GM19372 (cell line): ENCODE data around the gene OTUD5.
"Not testable (repeated sequence)": the region's sequence is repeated elsewhere in the genome, so short reads cannot be mapped to it uniquely, and the experiment has no call there.

Experiments used
- ATAC-seq: cut with Tn5 transposase; IDR thresholded peaks from one replicate; pipeline ENCODE4 v1.9.1; 2021; ENCODE audit warnings: mild to moderate bottlenecking, low read depth, moderate library complexity; ENCODE audit not compliant: unreplicated experiment

Gene OTUD5

DNA sequence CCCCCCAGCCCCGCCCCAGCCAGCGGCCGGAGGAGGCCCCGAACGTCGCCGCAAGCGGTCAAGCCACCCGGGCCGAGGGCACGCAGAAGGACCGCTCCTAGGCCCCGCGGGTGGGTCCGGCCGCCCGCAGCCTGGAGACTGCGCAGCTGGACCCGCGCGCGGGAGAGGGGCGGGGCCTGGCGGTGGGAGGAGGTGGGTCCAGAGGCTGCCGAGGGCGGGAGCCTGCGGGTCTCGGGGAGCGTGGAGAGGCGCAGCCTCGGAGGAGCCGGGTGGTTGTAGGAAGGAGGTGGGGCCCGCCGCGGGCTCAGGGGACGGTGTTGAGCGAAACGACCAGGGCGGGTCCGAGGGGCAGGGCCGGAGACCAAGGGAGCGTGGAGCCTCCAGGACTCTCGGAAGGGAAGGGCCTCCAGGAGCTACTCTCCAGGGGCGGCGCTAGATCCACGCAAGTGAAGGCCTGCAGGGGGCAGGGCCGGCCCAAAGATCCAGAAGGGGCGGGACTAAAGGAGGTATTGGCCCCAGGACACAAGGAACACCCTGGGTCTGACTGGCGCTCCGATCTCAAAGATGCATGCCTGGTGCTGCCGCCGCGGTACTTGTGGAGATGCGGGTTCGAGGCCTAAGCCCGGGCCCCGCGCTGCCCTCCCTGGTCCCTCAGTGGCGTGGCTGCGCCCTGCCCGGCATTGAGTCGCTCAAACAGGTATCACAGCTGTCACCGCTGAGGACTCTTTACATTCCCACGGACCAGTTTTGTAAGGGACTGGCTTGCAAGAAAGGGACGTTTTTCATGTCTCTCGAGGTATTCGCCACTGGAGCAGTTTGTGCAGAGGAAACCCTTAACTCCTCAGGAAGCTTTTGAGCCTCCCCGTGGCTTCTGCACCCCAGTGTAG, 65.8 kb downstream of the OTUD5 start:
- peak; percentile 82 for ATAC-seq

DNA sequence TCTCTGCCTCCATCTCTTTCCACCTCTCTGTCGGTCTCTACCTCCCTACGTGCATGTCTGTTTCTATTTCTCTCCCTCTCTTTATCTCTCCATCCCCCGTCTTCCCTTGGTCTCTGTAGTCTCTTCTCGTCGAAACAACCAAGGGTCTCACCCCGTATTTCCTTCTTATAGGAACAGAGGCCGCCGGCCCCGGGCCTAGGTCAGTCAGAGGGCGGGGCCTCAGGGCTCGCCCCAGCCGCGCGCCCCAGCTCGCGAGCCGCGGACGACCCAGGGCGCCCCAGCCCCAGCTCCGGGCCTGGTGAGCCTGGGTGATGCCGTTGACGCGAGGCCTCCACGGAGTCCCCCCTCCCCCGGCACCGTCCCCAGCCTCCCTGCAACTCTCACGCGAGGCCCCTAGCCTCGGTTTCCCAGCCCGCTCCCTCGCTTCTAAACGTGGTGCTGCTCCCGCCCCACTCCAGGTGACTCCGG, 66.4 kb downstream of the OTUD5 start:
- peak; percentile 34 for ATAC-seq

DNA sequence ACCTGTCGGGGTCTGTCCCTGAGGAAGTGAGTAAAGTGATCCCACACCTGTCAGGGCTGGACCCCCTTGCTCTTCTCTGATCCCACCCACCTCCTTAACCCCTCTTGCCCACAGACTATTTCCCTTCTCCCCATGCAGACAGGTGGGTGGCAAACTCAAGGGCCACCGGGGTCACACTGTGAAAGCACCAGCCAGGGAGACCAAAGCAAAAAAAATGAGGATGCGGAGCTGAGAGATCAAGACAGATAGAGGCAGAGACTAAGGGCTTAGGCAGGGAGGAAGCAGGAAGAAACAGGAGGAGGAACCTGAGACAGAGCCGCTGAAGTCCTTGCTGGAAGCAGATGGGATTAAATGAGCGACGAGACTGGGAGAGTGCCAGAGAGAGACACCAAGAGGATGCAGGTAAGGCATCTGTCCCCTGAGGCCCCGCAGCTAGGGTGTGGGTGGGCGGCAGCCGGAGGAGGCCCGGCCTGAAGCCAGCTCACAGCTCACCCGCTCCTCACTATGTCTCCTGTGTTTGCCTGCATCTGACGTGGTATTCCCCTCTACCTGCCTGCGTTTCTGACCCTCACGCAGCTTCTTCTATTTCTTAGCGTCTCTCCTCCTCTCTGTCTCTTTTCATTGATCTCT, 67.0 kb downstream of the OTUD5 start:
- ATAC-seq, result no peak

DNA sequence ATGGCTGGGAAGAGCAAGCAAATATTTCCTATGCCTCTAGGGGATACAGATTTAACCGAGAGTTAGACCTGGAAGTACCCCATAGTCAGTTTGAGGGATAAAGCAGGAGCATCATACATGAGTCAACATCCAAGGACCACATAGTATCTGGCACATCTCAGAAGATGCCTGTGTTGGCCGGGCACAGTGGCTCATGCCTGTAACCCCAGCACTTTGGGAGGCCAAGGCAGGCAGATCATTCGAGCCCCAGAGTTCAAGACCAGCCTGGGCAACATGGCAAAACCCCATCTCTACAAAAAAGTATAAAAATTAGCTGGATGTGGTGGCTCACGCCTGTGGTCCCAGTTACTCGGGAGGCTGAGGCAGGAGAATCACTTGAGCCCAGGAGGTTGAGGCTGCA, 70.8 kb downstream of the OTUD5 start:
- not testable (repeated sequence) for ATAC-seq

DNA sequence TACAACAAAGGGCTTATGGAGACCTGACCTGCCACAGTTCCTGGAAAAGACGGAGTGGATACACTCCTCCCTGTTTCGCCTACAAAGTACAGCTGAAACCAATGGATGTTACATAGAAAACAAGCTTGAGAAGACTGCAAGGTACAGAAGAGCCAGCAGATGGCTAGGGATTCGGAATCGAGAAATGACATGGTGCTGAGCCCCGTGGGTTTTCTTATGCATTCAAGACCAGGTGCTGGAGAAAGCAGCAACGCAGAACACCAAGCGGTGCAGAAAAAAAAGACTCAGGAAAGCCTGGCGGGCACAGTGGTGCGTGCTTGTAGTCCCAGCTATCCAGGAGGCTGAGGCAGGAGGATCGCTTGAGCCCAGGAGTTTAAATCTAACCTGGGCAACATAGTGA, 73.7 kb downstream of the OTUD5 start:
- no peak for ATAC-seq

DNA sequence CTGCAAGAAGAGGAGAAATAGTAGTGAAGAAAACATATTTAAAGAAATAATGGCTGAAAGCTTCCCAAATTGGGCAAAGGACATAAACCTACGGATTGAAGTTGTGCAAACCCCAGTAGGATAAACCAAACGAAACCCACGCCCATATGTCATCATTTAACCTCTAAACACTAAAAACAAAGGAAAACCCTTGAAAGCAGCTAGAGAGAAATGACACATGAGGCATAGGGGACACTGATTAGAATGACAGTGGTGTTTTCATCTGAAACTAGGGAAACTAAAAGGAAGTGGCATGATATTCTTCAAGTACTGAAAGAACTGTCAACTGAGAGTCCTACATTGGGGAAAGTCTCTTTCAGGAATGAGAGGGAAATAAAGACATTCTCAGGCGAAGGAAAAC, 80.5 kb downstream of the OTUD5 start:
- ATAC-seq, result not testable (repeated sequence)
